Measurements from ENCODE around the gene COL27A1. TPM values are rescaled to one million over a fixed set of nuclear protein-coding genes. Genes with fewer than 3 reads are reported as not detected.

COL27A1 gene
- total and polyA plus RNA-seq, 2 experiments from 2014 or later: 44.6 to 47.0 TPM

DNA sequence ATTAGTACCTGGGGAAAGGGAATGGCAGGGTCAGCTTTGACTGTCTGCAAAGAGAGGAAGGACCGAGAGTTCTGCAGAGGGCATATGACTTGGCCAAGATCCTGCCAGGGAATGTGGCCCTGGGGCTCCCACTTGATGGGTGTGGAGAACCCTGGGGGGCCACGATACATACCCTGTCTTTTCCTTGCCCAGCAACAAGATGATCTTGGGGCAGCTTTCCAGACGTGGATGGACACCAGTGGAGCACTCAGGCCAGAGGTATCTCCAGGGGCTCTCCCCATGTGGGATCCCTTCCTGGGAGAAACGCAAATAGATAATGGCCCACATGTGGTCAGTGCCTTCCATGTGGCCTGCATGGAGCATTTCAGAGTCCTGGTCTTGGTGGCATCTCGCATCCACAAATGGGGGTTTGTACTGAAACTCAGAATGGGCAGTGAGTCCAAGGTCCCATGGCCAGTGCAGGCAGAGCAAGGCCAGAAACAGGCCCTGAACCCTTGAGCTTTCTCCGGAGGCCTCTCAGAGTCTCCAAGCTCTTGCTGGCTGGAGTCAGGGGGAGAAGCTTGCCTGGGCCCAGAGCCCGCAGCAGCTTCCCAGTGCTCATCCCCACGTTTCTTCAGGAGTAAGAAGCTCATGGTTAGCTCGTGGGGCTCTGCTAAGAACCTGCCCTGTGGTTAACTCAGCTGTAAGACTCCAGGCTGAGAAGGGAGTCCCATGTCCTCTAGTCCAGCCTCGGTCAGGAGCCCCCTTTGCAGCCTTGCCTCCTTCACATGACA is 149.3 kb downstream of the COL27A1 start:
- H3K4me3 ChIP-seq: no peak overlapping the region
- no peaks in the 10 kb centered on the region for H3K4me1 ChIP-seq (ENCODE audit: insufficient read depth)
- H3K9me2 ChIP-seq (replicated peaks; ENCODE audit: insufficient read depth): no peaks in the 10 kb centered on the region
- no peaks in the 10 kb centered on the region for H3K36me3 ChIP-seq (replicated peaks; ENCODE audit: insufficient read depth, low read depth)
- H3K27ac ChIP-seq: no peak overlapping the region
- H3K79me2 ChIP-seq: no peaks in the 10 kb centered on the region
- H3K27me3 ChIP-seq: no peaks in the 10 kb centered on the region
- 94% methylated on average over 10 of the region's 10 CpGs for WGBS (ENCODE audit: low lambda C conversion rate, missing lambda C conversion rate)
- H4K20me1 ChIP-seq (ENCODE audit: insufficient read depth, poor library complexity, severe bottlenecking): no peaks in the 10 kb centered on the region
- no peak overlapping the region for H3K4me2 ChIP-seq
- no peak overlapping the region for H2AFZ ChIP-seq
- H3K9me3 ChIP-seq (ENCODE audit: low read depth): no peaks in the 10 kb centered on the region
- DNase-seq (ENCODE audit: low spot score): peak; percentile 3
- TF ChIP-seq EZH2 (IDR thresholded peaks at IDR 0.05; ENCODE audit: borderline replicate concordance): no peak
- TF ChIP-seq, protein P1, sequence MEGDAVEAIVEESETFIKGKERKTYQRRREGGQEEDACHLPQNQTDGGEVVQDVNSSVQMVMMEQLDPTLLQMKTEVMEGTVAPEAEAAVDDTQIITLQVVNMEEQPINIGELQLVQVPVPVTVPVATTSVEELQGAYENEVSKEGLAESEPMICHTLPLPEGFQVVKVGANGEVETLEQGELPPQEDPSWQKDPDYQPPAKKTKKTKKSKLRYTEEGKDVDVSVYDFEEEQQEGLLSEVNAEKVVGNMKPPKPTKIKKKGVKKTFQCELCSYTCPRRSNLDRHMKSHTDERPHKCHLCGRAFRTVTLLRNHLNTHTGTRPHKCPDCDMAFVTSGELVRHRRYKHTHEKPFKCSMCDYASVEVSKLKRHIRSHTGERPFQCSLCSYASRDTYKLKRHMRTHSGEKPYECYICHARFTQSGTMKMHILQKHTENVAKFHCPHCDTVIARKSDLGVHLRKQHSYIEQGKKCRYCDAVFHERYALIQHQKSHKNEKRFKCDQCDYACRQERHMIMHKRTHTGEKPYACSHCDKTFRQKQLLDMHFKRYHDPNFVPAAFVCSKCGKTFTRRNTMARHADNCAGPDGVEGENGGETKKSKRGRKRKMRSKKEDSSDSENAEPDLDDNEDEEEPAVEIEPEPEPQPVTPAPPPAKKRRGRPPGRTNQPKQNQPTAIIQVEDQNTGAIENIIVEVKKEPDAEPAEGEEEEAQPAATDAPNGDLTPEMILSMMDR (IDR thresholded peaks at IDR 0.05; ENCODE audit: poor library complexity): no peak

DNA sequence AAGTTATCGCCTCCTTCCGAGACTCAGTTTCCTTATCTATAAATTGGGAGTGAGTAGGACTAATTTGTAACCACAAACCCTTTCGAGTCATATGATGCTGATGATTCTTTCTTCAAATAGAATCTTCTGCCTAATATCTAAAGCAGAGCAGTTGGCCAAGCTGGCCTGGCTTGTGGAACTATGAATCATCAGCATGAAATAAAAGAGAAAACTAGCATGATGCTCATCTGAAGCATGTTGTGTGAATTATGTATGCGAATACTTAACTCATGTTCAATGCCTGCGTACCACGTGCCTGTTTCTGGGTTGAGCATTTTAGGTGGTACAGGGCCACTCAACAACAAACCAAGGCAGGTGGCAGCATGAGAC is 152.5 kb downstream of the COL27A1 start:
- Histone ChIP-seq H3K36me3 (replicated peaks; ENCODE audit: insufficient read depth, low read depth) (no peaks in the 10 kb centered on the region), H3K9me3 (ENCODE audit: low read depth) (no peaks in the 10 kb centered on the region), H2AFZ (no peak overlapping the region), H3K9me2 (replicated peaks; ENCODE audit: insufficient read depth) (no peaks in the 10 kb centered on the region), H3K27me3 (no peaks in the 10 kb centered on the region), H3K27ac (no peak overlapping the region), H3K79me2 (no peaks in the 10 kb centered on the region), H3K4me2 (no peak overlapping the region), H3K4me1 (ENCODE audit: insufficient read depth) (no peaks in the 10 kb centered on the region), H4K20me1 (ENCODE audit: insufficient read depth, poor library complexity, severe bottlenecking) (no peaks in the 10 kb centered on the region), H3K4me3 (no peak overlapping the region)
- TF ChIP-seq, protein P1 (IDR thresholded peaks at IDR 0.05; ENCODE audit: poor library complexity): no peak
- TF ChIP-seq EZH2 (IDR thresholded peaks at IDR 0.05; ENCODE audit: borderline replicate concordance) (no peak), EZH2phosphoT487 (IDR thresholded peaks at IDR 0.05; ENCODE audit: low read depth, severe bottlenecking, unreplicated experiment) (no peak)
- 96% methylated on average over 6 of the region's 6 CpGs for WGBS (ENCODE audit: low lambda C conversion rate, missing lambda C conversion rate)
- DNase-seq (ENCODE audit: low spot score): no peak

- Histone ChIP-seq H4K20me1 (ENCODE audit: insufficient read depth, poor library complexity, severe bottlenecking) (no peaks in the 10 kb centered on the region), H3K9me3 (ENCODE audit: low read depth) (no peaks in the 10 kb centered on the region), H3K79me2 (no peaks in the 10 kb centered on the region), H3K27ac (no peak overlapping the region), H3K36me3 (replicated peaks; ENCODE audit: insufficient read depth, low read depth) (no peaks in the 10 kb centered on the region), H3K4me2 (no peak overlapping the region), H3K4me3 (no peak overlapping the region), H3K4me1 (ENCODE audit: insufficient read depth) (no peaks in the 10 kb centered on the region), H2AFZ (no peak overlapping the region), H3K27me3 (no peaks in the 10 kb centered on the region), H3K9me2 (replicated peaks; ENCODE audit: insufficient read depth) (no peaks in the 10 kb centered on the region)
- TF ChIP-seq EZH2phosphoT487 (IDR thresholded peaks at IDR 0.05; ENCODE audit: low read depth, severe bottlenecking, unreplicated experiment) (no peak), EZH2 (IDR thresholded peaks at IDR 0.05; ENCODE audit: borderline replicate concordance) (no peak)
- TF ChIP-seq, protein P1 (IDR thresholded peaks at IDR 0.05; ENCODE audit: poor library complexity): no peak
- 98% methylated on average over 13 of the region's 13 CpGs for WGBS (ENCODE audit: low lambda C conversion rate, missing lambda C conversion rate)
- DNase-seq (ENCODE audit: low spot score): no peak
Measured at GRCh38 chr9:114308361-114308950, 153.1 kb downstream of the COL27A1 start.
